Measurements from ENCODE around the gene PWP2.

- TF ChIP-seq CTCF (conservative IDR thresholded peaks at IDR 0.05): no peak
- TF ChIP-seq ZFX (IDR thresholded peaks at IDR 0.05): no peak
Measured at GRCh38 chr21:44076316-44076715, 30.9 kb upstream of the PWP2 start.

Data from C4-2B (cell line).